Vagina (tissue), 2 donors: ENCODE data around the gene MAML3. TPM values are rescaled to one million over a fixed set of nuclear protein-coding genes. Genes with fewer than 3 reads are reported as not detected.

Experiments used
- DNase-seq, 2 donors: peaks; one replicate each; pipeline ENCODE4 v3.0.0-alpha.2; 2017; ENCODE audit errors: extremely low spot score in 2 of 2
- H3K27ac ChIP-seq: fragments of 200-600 bp; sonication (generic); one replicate; pipeline ENCODE4 v1.5.1; 2019
- H3K27me3 ChIP-seq: fragments of 200-600 bp; sonication (generic); one replicate; pipeline ENCODE4 v1.5.1; 2019
- H3K36me3 ChIP-seq, 2 donors: fragments of 200-600 bp; sonication (generic); one replicate each; pipeline ENCODE4 v1.5.1; 2017 to 2019
- H3K4me1 ChIP-seq: fragments of 200-600 bp; sonication (generic); one replicate; pipeline ENCODE4 v1.5.1; 2019
- H3K4me3 ChIP-seq, 2 donors: fragments of 200-600 bp; sonication (generic); 1 replicate in 1 of 2; 2 replicates in 1 of 2; pipeline ENCODE4 v1.5.1; 2016 to 2019
- H3K9me3 ChIP-seq: fragments of 200-600 bp; sonication (generic); one replicate; pipeline ENCODE4 v1.5.1; 2019
- CTCF ChIP-seq, 3 experiments: fragments of 450-650 bp in 2 of 3; fragments of 200-600 bp in 1 of 3; sonication (generic) in 1 of 3; IDR thresholded peaks; one replicate each; pipeline ENCODE4 v1.5.1; 2017 to 2019; ENCODE audit warnings: antibody characterized with exemption in 3 of 3, mild to moderate bottlenecking in 2 of 3, moderate library complexity in 2 of 3
- POLR2A ChIP-seq, 2 donors: fragments of 450-650 bp; IDR thresholded peaks; one replicate each; pipeline ENCODE4 v1.6.1; 2017; ENCODE audit warnings: antibody characterized with exemption in 2 of 2, mild to moderate bottlenecking in 2 of 2, moderate library complexity in 2 of 2
- POLR2AphosphoS5 ChIP-seq, 2 donors: sonication (generic); formaldehyde crosslinking; IDR thresholded peaks; one replicate each; pipeline ENCODE4 v1.9.0; 2017; ENCODE audit warnings: antibody characterized with exemption in 2 of 2, mild to moderate bottlenecking in 2 of 2, low read depth in 1 of 2; ENCODE audit not compliant: insufficient read depth in 1 of 2
- intact Hi-C: fragments of 100-400 bp; cut with DNase I; formaldehyde crosslinking; loops from one replicate; pipeline ENCODE4 v1.15.1; 2023
- total RNA-seq: library from RNA; depleted of rRNA; stranded (reverse); fragments of >200 nt; gene quantifications from one replicate; pipeline ENCODE4 v1.2.3, GENCODE V29; 2016

Gene MAML3
- total RNA-seq, 1 donor from 2014 or later = 16.2 TPM

GRCh38 chr4:140106289-140106844 is 47.6 kb downstream of the MAML3 start:
- Histone ChIP-seq H3K27ac (no peak overlapping the region), H3K27me3 (no peaks in the 10 kb centered on the region), H3K4me3 (no peak overlapping the region), H3K36me3 (no peaks in the 10 kb centered on the region), H3K4me1 (no peaks in the 10 kb centered on the region), H3K9me3 (no peaks in the 10 kb centered on the region)
- no peak for DNase-seq
- intact Hi-C loops = no loop called here
- TF ChIP-seq POLR2AphosphoS5 (IDR thresholded peaks at IDR 0.05; ENCODE audit: insufficient read depth in 1 of 2, low read depth in 1 of 2) (no peak), CTCF (IDR thresholded peaks at IDR 0.05) (no peak), POLR2A (IDR thresholded peaks at IDR 0.05) (no peak)

DNA sequence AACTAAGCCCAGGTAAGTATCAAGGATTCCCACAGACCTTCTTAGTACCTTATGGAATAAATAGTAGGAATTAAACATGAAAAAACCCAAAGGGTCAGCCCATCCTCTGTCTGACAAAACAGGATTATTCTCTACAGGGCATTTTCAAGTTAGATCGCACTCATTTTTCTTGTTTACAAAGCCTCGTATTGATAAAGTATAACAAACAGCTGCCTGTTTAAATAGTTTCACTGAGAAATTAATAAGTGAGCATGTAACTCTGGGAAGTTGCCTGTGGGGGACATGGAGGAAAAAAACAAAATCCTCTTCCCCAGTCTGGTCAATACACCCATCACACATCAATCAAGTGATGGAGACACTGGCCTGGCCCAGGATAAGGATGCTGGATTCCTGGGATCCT is 48.5 kb downstream of the MAML3 start:
- Histone ChIP-seq H3K4me3 (no peak overlapping the region), H3K4me1 (no peaks in the 10 kb centered on the region), H3K27me3 (no peaks in the 10 kb centered on the region), H3K9me3 (no peaks in the 10 kb centered on the region), H3K36me3 (no peaks in the 10 kb centered on the region), H3K27ac (no peak overlapping the region)
- TF ChIP-seq POLR2AphosphoS5 (IDR thresholded peaks at IDR 0.05; ENCODE audit: insufficient read depth in 1 of 2, low read depth in 1 of 2) (no peak), CTCF (IDR thresholded peaks at IDR 0.05) (no peak), POLR2A (IDR thresholded peaks at IDR 0.05) (no peak)
- intact Hi-C loops = no loop called here
- DNase-seq = no peak

DNA sequence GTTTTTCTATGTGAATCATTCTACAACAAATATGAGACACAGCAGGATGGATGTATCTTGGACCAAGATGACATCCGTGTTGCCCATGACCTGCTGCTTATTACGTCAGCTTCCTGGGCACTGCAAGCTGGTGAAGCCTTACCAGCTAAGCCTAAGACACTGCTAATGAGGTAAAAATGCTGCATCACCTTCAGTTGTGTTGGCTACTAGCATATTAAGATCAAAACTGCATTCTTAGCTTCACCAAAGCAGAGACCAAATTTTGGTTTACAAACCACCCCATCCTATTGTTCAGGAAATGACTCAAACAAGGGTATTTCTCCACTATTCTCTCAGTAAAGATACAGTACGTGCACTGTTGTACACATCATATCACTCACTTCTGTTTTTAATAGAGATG is 50.3 kb downstream of the MAML3 start:
- Histone ChIP-seq H3K4me1 (peaks cover 15% of the 10 kb centered on the region), H3K27ac (no peak overlapping the region), H3K36me3 (no peaks in the 10 kb centered on the region), H3K4me3 (no peak overlapping the region), H3K27me3 (no peaks in the 10 kb centered on the region), H3K9me3 (no peaks in the 10 kb centered on the region)
- no peak for DNase-seq
- intact Hi-C loops = no loop called here
- TF ChIP-seq POLR2AphosphoS5 (IDR thresholded peaks at IDR 0.05; ENCODE audit: insufficient read depth in 1 of 2, low read depth in 1 of 2) (no peak), CTCF (IDR thresholded peaks at IDR 0.05) (no peak), POLR2A (IDR thresholded peaks at IDR 0.05) (no peak)

DNA sequence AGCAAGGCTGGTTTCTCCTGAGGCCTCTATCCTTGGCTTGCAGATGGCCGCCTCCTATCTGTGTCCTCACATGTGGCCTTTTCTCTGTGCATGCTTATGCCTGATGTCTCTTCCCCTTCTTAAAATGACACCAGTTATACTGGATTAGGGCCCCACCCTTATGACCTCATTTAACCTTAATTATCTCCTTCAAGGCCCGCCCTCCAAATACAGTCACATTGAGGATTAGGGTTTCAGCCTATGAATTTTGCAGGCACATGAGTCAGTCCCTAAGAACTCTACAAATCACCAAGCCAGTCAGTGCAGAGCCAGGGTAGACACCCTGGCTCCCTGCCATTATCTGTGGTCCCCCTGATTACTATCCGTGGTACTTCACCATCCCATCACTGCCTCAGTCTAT is 51.6 kb downstream of the MAML3 start:
- intact Hi-C loops = no loop called here
- TF ChIP-seq CTCF (IDR thresholded peaks at IDR 0.05) (no peak), POLR2A (IDR thresholded peaks at IDR 0.05) (no peak), POLR2AphosphoS5 (IDR thresholded peaks at IDR 0.05; ENCODE audit: insufficient read depth in 1 of 2, low read depth in 1 of 2) (no peak)

GRCh38 chr4:140100771-140101170 is 53.2 kb downstream of the MAML3 start:
- no peak for TF ChIP-seq POLR2AphosphoS5 (IDR thresholded peaks at IDR 0.05; ENCODE audit: insufficient read depth in 1 of 2, low read depth in 1 of 2)
- no peak for TF ChIP-seq CTCF (IDR thresholded peaks at IDR 0.05)
- no peak for TF ChIP-seq POLR2A (IDR thresholded peaks at IDR 0.05)

More for the DNA sequence above, 51.6 kb downstream of the MAML3 start:
- Histone ChIP-seq H3K4me1 (peaks cover 28% of the 10 kb centered on the region), H3K36me3 (no peaks in the 10 kb centered on the region), H3K27ac (no peak overlapping the region), H3K27me3 (no peaks in the 10 kb centered on the region), H3K4me3 (no peak overlapping the region), H3K9me3 (no peaks in the 10 kb centered on the region)
- no peak for DNase-seq

More at GRCh38 chr4:140100771-140101170, 53.2 kb downstream of the MAML3 start:
- intact Hi-C loops = no loop called here
- no peaks in the 10 kb centered on the region for H3K36me3 ChIP-seq
- peaks cover 36% of the 10 kb centered on the region for H3K4me1 ChIP-seq
- no peak overlapping the region for H3K27ac ChIP-seq
- no peak for DNase-seq
- H3K4me3 ChIP-seq = no peak overlapping the region
- H3K27me3 ChIP-seq = no peaks in the 10 kb centered on the region
- H3K9me3 ChIP-seq = no peaks in the 10 kb centered on the region
